Measurements from ENCODE around the gene TTC27.

TTC27 gene

GRCh38 chr2:32804205-32804604 lies 176.4 kb downstream of the TTC27 start:
- DNase-seq = no peak
- no peaks in the 10 kb centered on the region for H4K20me1 ChIP-seq (ENCODE audit: insufficient read depth, low read length)
- no peaks in the 10 kb centered on the region for H3K27me3 ChIP-seq (ENCODE audit: insufficient read depth, low read length, poor library complexity)
- H3K9ac ChIP-seq (ENCODE audit: low read depth, low read length) = no peak overlapping the region
- H3K4me1 ChIP-seq (ENCODE audit: insufficient read depth, low read length) = no peaks in the 10 kb centered on the region
- no peaks in the 10 kb centered on the region for H3K79me2 ChIP-seq (ENCODE audit: insufficient read depth, low read length)
- TF ChIP-seq CTCF (IDR thresholded peaks at IDR 0.05; ENCODE audit: borderline replicate concordance, extremely low read depth, low read length, poor library complexity, severe bottlenecking) (no peak), EZH2 (IDR thresholded peaks at IDR 0.05; ENCODE audit: borderline replicate concordance, low read depth, low read length, severe bottlenecking) (no peak)
- no peak overlapping the region for H3K4me3 ChIP-seq (ENCODE audit: low read depth in 1 of 2, low read length in 2 of 2)
- no peaks in the 10 kb centered on the region for H3K9me3 ChIP-seq (ENCODE audit: insufficient read depth, low read length, severe bottlenecking)
- H3K4me2 ChIP-seq (ENCODE audit: insufficient read depth, low read length) = no peak overlapping the region
- H3K36me3 ChIP-seq (ENCODE audit: insufficient read depth, low read length) = no peaks in the 10 kb centered on the region; the same call in 1 of the 2 replicates
- H2AFZ ChIP-seq (ENCODE audit: low read depth, low read length) = no peak overlapping the region
- H3K27ac ChIP-seq (ENCODE audit: low read length) = no peak overlapping the region
- ATAC-seq (ENCODE audit: insufficient read depth, low read depth) = no peak

GRCh38 chr2:32805104-32806095 lies 177.6 kb downstream of the TTC27 start:
- Histone ChIP-seq H3K9me3 (ENCODE audit: insufficient read depth, low read length, severe bottlenecking) (no peaks in the 10 kb centered on the region), H3K27ac (ENCODE audit: low read length) (no peak overlapping the region), H2AFZ (ENCODE audit: low read depth, low read length) (no peak overlapping the region), H3K4me2 (ENCODE audit: insufficient read depth, low read length) (no peak overlapping the region), H3K36me3 (ENCODE audit: insufficient read depth, low read length) (no peaks in the 10 kb centered on the region; the same call in 1 of the 2 replicates), H3K27me3 (ENCODE audit: insufficient read depth, low read length, poor library complexity) (no peaks in the 10 kb centered on the region), H3K4me1 (ENCODE audit: insufficient read depth, low read length) (no peaks in the 10 kb centered on the region), H3K79me2 (ENCODE audit: insufficient read depth, low read length) (no peaks in the 10 kb centered on the region), H3K9ac (ENCODE audit: low read depth, low read length) (no peak overlapping the region), H3K4me3 (ENCODE audit: low read depth in 1 of 2, low read length in 2 of 2) (no peak overlapping the region), H4K20me1 (ENCODE audit: insufficient read depth, low read length) (no peaks in the 10 kb centered on the region)
- no peak for TF ChIP-seq EZH2 (IDR thresholded peaks at IDR 0.05; ENCODE audit: borderline replicate concordance, low read depth, low read length, severe bottlenecking)
- TF ChIP-seq CTCF (IDR thresholded peaks at IDR 0.05; ENCODE audit: borderline replicate concordance, extremely low read depth, low read length, poor library complexity, severe bottlenecking) = no peak
- DNase-seq = no peak
- no peak for ATAC-seq (ENCODE audit: insufficient read depth, low read depth)

GRCh38 chr2:32806857-32807256 lies 179.0 kb downstream of the TTC27 start:
- no peak for DNase-seq
- Histone ChIP-seq H3K36me3 (ENCODE audit: insufficient read depth, low read length) (peaks cover 6% of the 10 kb centered on the region; the same call in 1 of the 2 replicates), H3K9me3 (ENCODE audit: insufficient read depth, low read length, severe bottlenecking) (no peaks in the 10 kb centered on the region), H3K4me3 (ENCODE audit: low read depth in 1 of 2, low read length in 2 of 2) (no peak overlapping the region), H4K20me1 (ENCODE audit: insufficient read depth, low read length) (no peaks in the 10 kb centered on the region), H3K4me1 (ENCODE audit: insufficient read depth, low read length) (no peaks in the 10 kb centered on the region), H3K27me3 (ENCODE audit: insufficient read depth, low read length, poor library complexity) (no peaks in the 10 kb centered on the region), H3K27ac (ENCODE audit: low read length) (no peak overlapping the region), H2AFZ (ENCODE audit: low read depth, low read length) (no peak overlapping the region), H3K4me2 (ENCODE audit: insufficient read depth, low read length) (no peak overlapping the region), H3K79me2 (ENCODE audit: insufficient read depth, low read length) (no peaks in the 10 kb centered on the region), H3K9ac (ENCODE audit: low read depth, low read length) (no peak overlapping the region)
- no peak for ATAC-seq (ENCODE audit: insufficient read depth, low read depth)
- TF ChIP-seq CTCF (IDR thresholded peaks at IDR 0.05; ENCODE audit: borderline replicate concordance, extremely low read depth, low read length, poor library complexity, severe bottlenecking) (no peak), EZH2 (IDR thresholded peaks at IDR 0.05; ENCODE audit: borderline replicate concordance, low read depth, low read length, severe bottlenecking) (no peak)

Measured in DND-41 (cell line).